NB4 (cell line): ENCODE measurements around the gene KCNE5.

ENCODE experiments used
- DNase-seq: peaks from one replicate; pipeline ENCODE4 v3.0.0; 2010; ENCODE audit warnings: low read depth
- H3K4me3 ChIP-seq: one replicate; pipeline ENCODE4 v1.5.1; 2011; ENCODE audit warnings: mild to moderate bottlenecking, low read depth, low read length, moderate library complexity
- CTCF ChIP-seq: IDR thresholded peaks from one replicate; pipeline ENCODE4 v1.5.1; 2012; ENCODE audit warnings: low read depth, low read length
- MAX ChIP-seq: IDR thresholded peaks from 2 replicates; pipeline ENCODE4 v1.6.1; 2011; ENCODE audit warnings: low read depth, low read length
- MYC ChIP-seq: IDR thresholded peaks from 2 replicates; pipeline ENCODE4 v1.6.1; 2011; ENCODE audit warnings: low read depth, low read length
- POLR2A ChIP-seq: IDR thresholded peaks from 2 replicates; pipeline ENCODE4 v1.6.1; 2011; ENCODE audit warnings: mild to moderate bottlenecking; ENCODE audit not compliant: insufficient read length; ENCODE audit errors: extremely low read depth

The KCNE5 gene

GRCh38 chrX:109635146-109635545 lies 10.2 kb upstream of the KCNE5 start:
- peak; percentile 40 for TF ChIP-seq CTCF
- TF ChIP-seq POLR2A, result no peak
- no peak overlapping the region for H3K4me3 ChIP-seq
- peak; percentile 50 for DNase-seq

GRCh38 chrX:109632906-109633504 lies 8.0 kb upstream of the KCNE5 start:
- H3K4me3 ChIP-seq, result no peak overlapping the region
- peak; percentile 11 for DNase-seq
- TF ChIP-seq CTCF (peak; percentile 25), MYC (no peak), POLR2A (no peak)

- DNase-seq, result no peak
- no peak overlapping the region for H3K4me3 ChIP-seq
- TF ChIP-seq CTCF (no peak), MAX (no peak)
These were observed 4.3 kb upstream of the KCNE5 start for GRCh38 chrX:109629310-109629709.

GRCh38 chrX:109626637-109627036 lies 1.7 kb upstream of the KCNE5 start:
- H3K4me3 ChIP-seq, result no peak overlapping the region
- no peak for DNase-seq
- TF ChIP-seq MYC (no peak), POLR2A (no peak), MAX (no peak), CTCF (no peak)

GRCh38 chrX:109623997-109624396 lies 975 bp downstream of the KCNE5 start:
- no peak for DNase-seq
- TF ChIP-seq MYC, result no peak
- TF ChIP-seq POLR2A, result no peak
- TF ChIP-seq CTCF, result no peak
- no peak for TF ChIP-seq MAX
- H3K4me3 ChIP-seq, result no peak overlapping the region

- TF ChIP-seq MAX (no peak), POLR2A (no peak), CTCF (no peak), MYC (no peak)
- no peak for DNase-seq
- no peak overlapping the region for H3K4me3 ChIP-seq
These were observed 2.7 kb downstream of the KCNE5 start for GRCh38 chrX:109622270-109622669.
